SK-N-MC (cell line): ENCODE measurements around the gene CLEC4G.

Source experiments
- EZH2 ChIP-seq: fragments of 200-600 bp; sonication (generic); IDR thresholded peaks from one replicate; pipeline ENCODE4 v1.6.1; 2017; ENCODE audit warnings: antibody characterized with exemption
- POLR2AphosphoS5 ChIP-seq: IDR thresholded peaks from 2 replicates; pipeline ENCODE4 v1.6.1; 2012; ENCODE audit warnings: mild to moderate bottlenecking, low read depth, low read length, borderline replicate concordance

GRCh38 chr19:7738023-7738422 lies 6.1 kb upstream of the CLEC4G start:
- TF ChIP-seq EZH2, result no peak
- TF ChIP-seq POLR2AphosphoS5, result no peak
